HG03139 (cell line): ENCODE results near the gene AIF1.

Source experiments
- ATAC-seq: cut with Tn5 transposase; IDR thresholded peaks from one replicate; pipeline ENCODE4 v1.9.1; 2021; ENCODE audit not compliant: unreplicated experiment

AIF1 gene

GRCh38 chr6:31641370-31641769 is 26.3 kb downstream of the AIF1 start:
- ATAC-seq, result no peak

DNA sequence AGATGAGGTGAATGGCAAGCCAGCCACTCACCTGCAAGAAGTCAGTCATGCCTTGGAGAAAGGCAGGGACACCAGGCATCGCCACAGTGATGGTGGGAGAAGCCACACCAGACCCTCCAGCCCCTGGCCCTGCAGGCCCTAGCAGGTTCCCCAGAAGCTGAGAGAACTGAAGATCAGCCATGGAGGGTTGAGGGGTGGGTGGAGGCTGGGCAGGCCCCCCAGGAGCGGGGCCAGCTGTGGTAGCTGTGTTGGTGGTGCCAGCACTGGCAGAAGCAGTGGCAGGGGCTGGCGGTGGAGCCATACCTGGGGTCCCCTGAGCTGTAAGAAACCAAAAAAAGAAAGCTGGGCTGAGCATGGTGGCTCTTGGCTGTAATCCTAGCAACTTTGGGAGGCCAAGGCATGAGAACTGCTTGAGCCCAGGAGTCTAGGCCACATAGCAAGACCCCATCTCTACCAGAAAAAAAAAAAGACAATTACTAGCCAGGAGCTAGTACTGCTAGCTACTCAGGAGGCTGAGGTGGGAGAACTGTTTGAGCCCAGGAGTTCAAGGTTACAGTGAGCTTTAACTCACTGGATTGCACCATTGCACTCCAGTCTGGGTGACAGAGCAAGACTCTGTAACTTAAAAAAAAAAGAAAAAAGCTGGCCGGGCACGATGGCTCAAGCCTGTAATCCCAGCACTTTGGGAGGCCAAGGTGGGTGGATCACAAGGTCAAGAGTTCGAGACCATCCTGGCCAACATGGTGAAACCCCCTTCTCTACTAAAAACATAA is 27.9 kb downstream of the AIF1 start:
- ATAC-seq, result no peak

- no peak for ATAC-seq
These were observed 28.9 kb downstream of the AIF1 start for GRCh38 chr6:31643818-31644454.

GRCh38 chr6:31645325-31645724 is 30.3 kb downstream of the AIF1 start:
- ATAC-seq, result no peak

- ATAC-seq, result peak; percentile 23
These were observed 36.7 kb downstream of the AIF1 start for GRCh38 chr6:31651602-31652191.

GRCh38 chr6:31652925-31653724 is 38.1 kb downstream of the AIF1 start:
- ATAC-seq, result peak; percentile 53

DNA sequence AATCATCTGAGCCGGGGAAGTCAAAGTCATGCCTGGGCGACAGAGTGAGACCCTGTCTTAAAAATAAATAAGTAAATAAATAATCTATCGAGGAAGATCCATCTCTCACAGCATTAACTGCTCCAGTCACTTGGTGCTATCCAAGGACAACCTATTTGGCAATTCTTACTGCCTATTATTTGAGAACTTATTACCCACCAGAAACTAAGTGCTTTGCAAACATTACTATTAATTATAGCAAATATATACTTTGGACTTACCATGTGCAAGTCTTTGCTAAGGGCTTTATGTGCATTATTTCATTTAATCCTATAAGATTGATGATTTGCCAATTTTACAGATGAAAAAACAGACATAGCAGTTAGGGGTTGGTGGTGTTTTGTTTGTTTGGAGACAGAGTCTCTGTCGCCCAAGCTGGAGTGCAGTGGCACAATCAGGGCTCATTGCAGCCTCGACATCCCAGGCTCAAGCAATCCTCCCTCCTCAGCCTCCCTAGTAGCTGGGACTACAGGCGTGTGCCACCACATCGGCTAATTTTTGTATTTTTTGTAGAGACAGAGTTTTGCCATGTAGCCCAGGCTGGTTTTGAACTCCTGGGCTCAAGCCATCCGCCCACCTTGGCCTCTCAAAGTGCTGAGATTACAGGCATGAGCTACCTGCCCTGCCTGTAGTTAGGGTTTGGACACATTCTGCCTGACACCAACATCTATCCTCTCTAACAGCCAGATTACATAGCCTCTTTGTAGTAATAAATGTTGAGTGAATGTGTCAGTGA is 39.7 kb downstream of the AIF1 start:
- ATAC-seq, result no peak

GRCh38 chr6:31655349-31656237 is 40.6 kb downstream of the AIF1 start, which contains the start of gene APOM:
APOM (plus strand) TSS chr6:31655894; CDS start chr6:31655967, 73 bp downstream.
- no peak for ATAC-seq

GRCh38 chr6:31657406-31658157 is 42.5 kb downstream of the AIF1 start:
- ATAC-seq, result no peak

DNA sequence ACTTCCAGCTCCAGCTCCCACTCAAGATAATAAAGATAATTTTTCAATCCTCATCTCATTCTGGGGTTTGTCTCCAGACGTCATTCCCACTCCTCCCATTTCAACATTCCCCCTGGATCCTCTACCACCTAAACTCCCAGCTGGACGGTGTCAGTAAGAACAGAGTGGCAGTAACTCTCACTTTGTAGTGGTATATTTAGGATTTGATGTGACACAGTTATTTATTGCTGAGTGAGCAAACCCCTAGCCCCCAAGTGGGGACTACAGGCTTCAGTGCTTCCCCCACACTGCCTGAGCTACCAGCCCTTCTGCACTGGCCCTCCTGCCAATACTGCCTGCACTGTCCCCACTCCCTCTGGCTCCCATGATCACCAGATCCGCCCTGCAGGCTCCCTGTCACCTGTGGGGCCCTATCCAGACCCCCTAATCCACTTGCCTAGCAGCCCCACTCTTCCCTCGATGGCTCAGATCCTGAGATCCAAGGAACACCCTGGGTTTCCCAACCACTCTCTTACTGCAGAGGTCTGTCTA is 43.2 kb downstream of the AIF1 start:
- ATAC-seq, result no peak

DNA sequence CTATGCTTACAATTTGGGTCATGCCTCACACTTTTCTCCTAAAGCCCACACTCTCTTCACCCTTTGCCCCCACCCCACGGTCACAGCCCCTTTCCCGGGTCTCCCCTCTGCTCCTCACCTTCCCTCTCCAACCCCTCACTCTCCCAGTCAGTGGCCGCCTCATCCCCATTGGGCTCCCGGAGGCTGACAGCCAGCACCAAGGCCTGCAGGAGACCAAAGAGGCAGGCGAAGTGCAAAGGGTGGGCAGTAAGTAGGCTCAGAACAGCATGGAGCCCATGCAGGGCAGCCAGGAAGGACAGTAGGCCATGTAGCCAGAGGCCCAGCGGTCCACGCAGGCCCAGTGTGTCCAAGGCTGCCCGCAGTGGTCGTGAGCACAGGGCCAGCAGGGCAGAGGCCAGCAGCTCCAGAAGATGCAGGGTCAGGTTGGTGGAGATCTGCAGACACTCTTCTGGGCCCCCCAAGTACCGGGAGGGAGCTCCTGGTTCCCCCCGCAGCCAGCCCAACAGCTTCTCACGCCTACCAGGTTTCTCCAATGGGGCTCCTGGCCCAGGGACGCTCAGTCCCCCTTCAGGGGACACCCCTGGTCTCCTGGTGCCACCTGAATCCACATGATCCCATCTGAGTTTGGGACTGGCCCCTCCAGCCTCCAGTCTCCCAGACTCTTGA is 44.1 kb downstream of the AIF1 start:
- ATAC-seq, result no peak

DNA sequence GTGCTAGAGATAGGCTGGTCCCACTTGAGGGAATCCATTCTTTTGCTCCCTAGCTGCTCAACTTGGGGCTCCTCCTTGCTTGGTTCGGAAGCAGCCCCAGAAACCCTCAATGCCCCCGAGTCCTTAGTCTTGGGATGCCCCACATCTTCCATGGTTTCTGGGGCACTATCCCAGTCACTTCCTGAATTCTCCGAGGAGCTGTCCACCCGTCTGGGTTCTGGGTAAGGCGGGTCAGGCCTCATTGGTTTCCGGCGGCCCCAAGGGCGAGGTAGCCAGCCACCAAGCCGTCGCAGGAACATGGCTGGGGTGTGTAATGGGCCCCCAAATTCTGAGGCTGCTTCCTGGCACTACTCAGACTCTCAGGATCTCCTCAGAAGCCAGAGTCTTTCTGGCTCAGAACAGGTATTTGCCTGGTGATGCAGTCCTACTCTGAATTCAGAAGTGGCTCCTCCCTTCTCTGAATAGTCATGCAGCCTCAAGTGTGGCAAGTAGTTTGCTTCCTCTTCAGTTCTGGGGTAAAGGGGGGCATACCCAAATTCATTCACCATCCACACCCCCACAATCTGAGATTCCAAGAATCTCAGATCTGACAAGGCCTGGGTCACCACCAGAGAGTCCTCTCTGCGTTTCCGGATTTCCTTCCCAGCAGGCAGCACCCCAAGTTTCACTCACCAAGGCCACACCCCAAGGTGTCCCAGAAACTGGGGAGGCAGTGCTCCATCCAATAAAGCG is 44.8 kb downstream of the AIF1 start:
- ATAC-seq, result no peak

GRCh38 chr6:31660381-31661261 is 45.6 kb downstream of the AIF1 start, which contains the start of gene C6orf47:
C6orf47 (minus strand) TSS chr6:31660778; CDS start chr6:31659947, 831 bp downstream.
- ATAC-seq, result no peak

DNA sequence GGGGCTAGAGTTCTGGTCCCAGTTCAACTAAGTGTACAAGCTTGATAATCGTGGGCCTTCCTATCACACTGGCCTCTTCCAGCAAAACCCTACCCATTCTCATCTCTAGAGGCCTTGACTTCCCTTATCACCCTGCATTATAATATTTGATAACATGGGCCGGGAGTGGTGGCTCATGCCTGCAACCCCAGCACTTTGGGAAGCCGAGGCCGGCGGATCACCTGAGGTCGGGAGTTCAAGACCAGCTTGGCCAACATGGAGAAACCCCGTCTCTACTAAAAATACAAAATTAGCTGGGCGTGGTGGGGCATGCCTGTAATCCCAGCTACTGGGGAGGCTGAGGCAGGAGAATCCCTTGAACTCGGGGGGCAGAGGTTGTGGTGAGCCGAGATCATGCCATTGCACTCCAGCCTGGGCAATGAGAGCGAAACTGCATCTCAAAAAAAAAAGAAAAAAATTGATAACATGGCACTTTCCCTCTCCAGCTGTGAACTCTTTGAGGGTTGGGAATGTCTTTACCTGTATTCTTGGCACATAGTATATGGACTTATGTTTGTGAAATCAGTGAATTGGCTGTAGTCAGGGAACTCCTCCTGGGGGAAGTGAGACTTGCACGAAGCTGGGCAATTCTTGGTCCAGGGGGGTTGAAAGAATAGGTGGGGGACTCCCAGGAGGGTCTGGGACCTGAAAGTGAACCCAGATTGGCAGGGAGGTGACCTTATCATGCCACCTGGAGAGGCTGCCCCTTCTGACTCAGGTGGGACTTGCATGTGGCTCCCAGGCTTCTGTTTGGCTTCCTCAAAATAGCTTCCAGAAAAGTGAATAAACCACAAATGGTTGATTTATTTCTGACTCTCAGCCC is 46.5 kb downstream of the AIF1 start:
- no peak for ATAC-seq

- no peak for ATAC-seq
These were observed 47.2 kb downstream of the AIF1 start for GRCh38 chr6:31662124-31662723.
